ENCODE results near the gene KDM4C. TPM values are rescaled to one million over a fixed set of nuclear protein-coding genes. Genes with fewer than 3 reads are reported as not detected.

Gene KDM4C
- total RNA-seq, 1 experiment from 2014 or later, result 16.2 TPM

DNA sequence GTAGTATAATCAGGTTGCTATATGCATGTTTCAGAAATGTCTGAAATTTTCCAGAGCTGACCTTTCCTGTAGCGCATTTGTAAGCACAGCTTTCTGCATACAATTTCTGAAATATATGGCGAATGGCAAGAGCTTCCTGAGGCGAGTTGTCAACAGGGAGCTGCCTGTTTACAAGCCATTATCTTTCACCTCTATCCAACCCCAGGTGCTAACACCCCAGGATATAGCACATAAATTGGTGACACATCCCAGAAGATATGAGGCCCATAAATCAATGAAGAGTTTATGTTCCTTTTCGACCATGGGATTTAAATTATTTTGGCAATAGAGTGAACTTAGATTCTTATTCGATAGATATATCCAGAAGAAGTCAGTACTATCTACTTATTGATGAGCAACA, 379.8 kb downstream of the KDM4C start:
- Mint-ChIP-seq H3K9me3 (ENCODE audit: low read depth, unreplicated experiment) (no peaks in the 10 kb centered on the region), H3K4me1 (ENCODE audit: low read depth, unreplicated experiment) (no peaks in the 10 kb centered on the region), H3K36me3 (ENCODE audit: insufficient read depth, unreplicated experiment) (no peaks in the 10 kb centered on the region), H3K27ac (ENCODE audit: unreplicated experiment) (no peak overlapping the region), H3K27me3 (ENCODE audit: unreplicated experiment) (no peaks in the 10 kb centered on the region), H3K4me3 (ENCODE audit: low read depth, unreplicated experiment) (no peak overlapping the region)
- CTCF ChIA-PET, result no interaction called here
- intact Hi-C loops (cut with micrococcal nuclease; ENCODE audit: unreplicated experiment), result no loop called here
- no peak for DNase-seq
- no peak for TF ChIP-seq CTCF (IDR thresholded peaks at IDR 0.05; ENCODE audit: unreplicated experiment)
- no TSS peak for BruUV-seq (replicated peaks)

DNA sequence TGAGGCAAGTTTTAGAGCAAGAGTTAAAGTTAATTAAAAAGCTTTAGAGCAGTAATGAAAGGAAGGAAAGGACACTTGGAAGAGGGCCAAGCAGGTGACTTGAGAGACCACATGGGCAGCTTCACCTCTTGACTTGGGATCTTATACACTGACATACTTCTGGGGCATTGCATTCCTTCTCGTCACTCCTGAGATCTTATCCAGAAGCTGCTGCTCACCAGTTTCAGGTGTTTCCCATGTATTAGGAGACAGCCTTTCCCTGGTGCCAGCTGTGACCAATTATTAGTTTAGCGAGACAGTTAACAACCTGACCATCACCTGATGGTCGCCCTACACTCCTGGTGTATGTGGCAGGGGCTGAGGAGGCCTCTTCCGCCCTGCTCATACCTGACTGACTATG, 382.1 kb downstream of the KDM4C start:
- Mint-ChIP-seq H3K27me3 (ENCODE audit: unreplicated experiment) (no peaks in the 10 kb centered on the region), H3K36me3 (ENCODE audit: insufficient read depth, unreplicated experiment) (no peaks in the 10 kb centered on the region), H3K27ac (ENCODE audit: unreplicated experiment) (no peak overlapping the region), H3K9me3 (ENCODE audit: low read depth, unreplicated experiment) (no peaks in the 10 kb centered on the region), H3K4me1 (ENCODE audit: low read depth, unreplicated experiment) (no peaks in the 10 kb centered on the region), H3K4me3 (ENCODE audit: low read depth, unreplicated experiment) (no peak overlapping the region)
- intact Hi-C loops (cut with micrococcal nuclease; ENCODE audit: unreplicated experiment), result no loop called here
- TF ChIP-seq CTCF (IDR thresholded peaks at IDR 0.05; ENCODE audit: unreplicated experiment), result no peak
- no TSS peak for BruUV-seq (replicated peaks)
- CTCF ChIA-PET, result no interaction called here
- DNase-seq, result no peak

- H3K36me3 Mint-ChIP-seq (ENCODE audit: insufficient read depth, unreplicated experiment), result no peaks in the 10 kb centered on the region
- intact Hi-C loops (cut with micrococcal nuclease; ENCODE audit: unreplicated experiment), result no loop called here
- BruUV-seq (replicated peaks), result no TSS peak
- no peaks in the 10 kb centered on the region for H3K27me3 Mint-ChIP-seq (ENCODE audit: unreplicated experiment)
- DNase-seq, result no peak
- no peak overlapping the region for H3K4me3 Mint-ChIP-seq (ENCODE audit: low read depth, unreplicated experiment)
- CTCF ChIA-PET, result no interaction called here
- no peaks in the 10 kb centered on the region for H3K9me3 Mint-ChIP-seq (ENCODE audit: low read depth, unreplicated experiment)
- no peaks in the 10 kb centered on the region for H3K4me1 Mint-ChIP-seq (ENCODE audit: low read depth, unreplicated experiment)
- no peak overlapping the region for H3K27ac Mint-ChIP-seq (ENCODE audit: unreplicated experiment)
- TF ChIP-seq CTCF (IDR thresholded peaks at IDR 0.05; ENCODE audit: unreplicated experiment), result no peak
Measured at GRCh38 chr9:7140401-7140800, 382.6 kb downstream of the KDM4C start.

GRCh38 chr9:7143645-7144200, 385.9 kb downstream of the KDM4C start:
- Mint-ChIP-seq H3K36me3 (ENCODE audit: insufficient read depth, unreplicated experiment) (no peaks in the 10 kb centered on the region), H3K9me3 (ENCODE audit: low read depth, unreplicated experiment) (no peaks in the 10 kb centered on the region), H3K4me1 (ENCODE audit: low read depth, unreplicated experiment) (no peaks in the 10 kb centered on the region), H3K27ac (ENCODE audit: unreplicated experiment) (no peak overlapping the region), H3K27me3 (ENCODE audit: unreplicated experiment) (no peaks in the 10 kb centered on the region), H3K4me3 (ENCODE audit: low read depth, unreplicated experiment) (no peak overlapping the region)
- intact Hi-C loops (cut with micrococcal nuclease; ENCODE audit: unreplicated experiment), result no loop called here
- BruUV-seq (replicated peaks), result no TSS peak
- no peak for DNase-seq
- CTCF ChIA-PET, result no interaction called here
- TF ChIP-seq CTCF (IDR thresholded peaks at IDR 0.05; ENCODE audit: unreplicated experiment), result no peak
